ENCODE measurements around the gene HDAC9. TPM values are rescaled to one million over a fixed set of nuclear protein-coding genes. Genes with fewer than 3 reads are reported as not detected.

The HDAC9 gene
- total RNA-seq, 1 donor from 2014 or later = 27.6 TPM

DNA sequence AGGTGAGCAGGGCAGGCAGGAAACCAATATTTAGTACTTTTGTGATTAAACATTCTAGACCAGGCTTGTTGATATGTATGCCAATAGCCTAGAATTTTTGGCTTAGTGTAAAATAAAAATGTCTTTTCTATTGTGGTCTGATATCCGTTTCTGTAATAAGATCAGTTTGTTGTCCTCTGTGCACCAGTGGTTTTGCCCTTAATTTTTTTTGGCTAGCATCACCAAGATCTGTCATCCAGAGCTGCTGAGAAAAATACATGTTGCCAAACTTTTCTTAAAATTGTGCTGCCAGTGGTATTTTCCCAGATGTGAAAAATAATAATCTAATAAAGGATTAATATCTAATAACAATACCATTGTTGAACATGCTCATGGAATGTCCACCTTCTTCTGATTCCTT, 506.3 kb downstream of the HDAC9 start:
- TF ChIP-seq, protein P1, sequence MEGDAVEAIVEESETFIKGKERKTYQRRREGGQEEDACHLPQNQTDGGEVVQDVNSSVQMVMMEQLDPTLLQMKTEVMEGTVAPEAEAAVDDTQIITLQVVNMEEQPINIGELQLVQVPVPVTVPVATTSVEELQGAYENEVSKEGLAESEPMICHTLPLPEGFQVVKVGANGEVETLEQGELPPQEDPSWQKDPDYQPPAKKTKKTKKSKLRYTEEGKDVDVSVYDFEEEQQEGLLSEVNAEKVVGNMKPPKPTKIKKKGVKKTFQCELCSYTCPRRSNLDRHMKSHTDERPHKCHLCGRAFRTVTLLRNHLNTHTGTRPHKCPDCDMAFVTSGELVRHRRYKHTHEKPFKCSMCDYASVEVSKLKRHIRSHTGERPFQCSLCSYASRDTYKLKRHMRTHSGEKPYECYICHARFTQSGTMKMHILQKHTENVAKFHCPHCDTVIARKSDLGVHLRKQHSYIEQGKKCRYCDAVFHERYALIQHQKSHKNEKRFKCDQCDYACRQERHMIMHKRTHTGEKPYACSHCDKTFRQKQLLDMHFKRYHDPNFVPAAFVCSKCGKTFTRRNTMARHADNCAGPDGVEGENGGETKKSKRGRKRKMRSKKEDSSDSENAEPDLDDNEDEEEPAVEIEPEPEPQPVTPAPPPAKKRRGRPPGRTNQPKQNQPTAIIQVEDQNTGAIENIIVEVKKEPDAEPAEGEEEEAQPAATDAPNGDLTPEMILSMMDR (IDR thresholded peaks at IDR 0.05; ENCODE audit: insufficient read depth, low read depth, low read length) = no peak
- no peak for TF ChIP-seq EZH2 (IDR thresholded peaks at IDR 0.05; ENCODE audit: insufficient read depth, low read length)
- no peak overlapping the region for H3K9ac ChIP-seq (ENCODE audit: low read length)
- no peak for FAIRE-seq
- H2AFZ ChIP-seq (ENCODE audit: low read depth, low read length) = no peak overlapping the region
- DNase-seq (ENCODE audit: low read depth) = peak; percentile 24
- H3K4me1 Mint-ChIP-seq (ENCODE audit: low read depth, unreplicated experiment) = peaks cover 6% of the 10 kb centered on the region
- no peaks in the 10 kb centered on the region for H3K27me3 ChIP-seq (ENCODE audit: insufficient read depth, low read length)
- H3K9me3 Mint-ChIP-seq (ENCODE audit: unreplicated experiment) = no peaks in the 10 kb centered on the region
- H3K4me3 Mint-ChIP-seq (ENCODE audit: unreplicated experiment) = no peak overlapping the region
- no peaks in the 10 kb centered on the region for H4K20me1 ChIP-seq (ENCODE audit: insufficient read depth, low read length)
- no peaks in the 10 kb centered on the region for H3K4me1 ChIP-seq (ENCODE audit: insufficient read depth, low read length)
- no peaks in the 10 kb centered on the region for H3K9me3 ChIP-seq (ENCODE audit: insufficient read depth, low read depth, low read length)
- no peaks in the 10 kb centered on the region for H3K36me3 ChIP-seq (ENCODE audit: insufficient read depth, low read length)
- no peaks in the 10 kb centered on the region for H3K79me2 ChIP-seq (ENCODE audit: insufficient read depth, low read length)
- no peak overlapping the region for H3K4me2 ChIP-seq (ENCODE audit: low read length)
- H3K36me3 Mint-ChIP-seq (ENCODE audit: low read depth, unreplicated experiment) = no peaks in the 10 kb centered on the region
- no peak overlapping the region for H3K27ac Mint-ChIP-seq (ENCODE audit: unreplicated experiment)
- H3K4me3 ChIP-seq (ENCODE audit: insufficient read depth, low read depth, low read length) = no peak overlapping the region
- no peaks in the 10 kb centered on the region for H3K27me3 Mint-ChIP-seq (ENCODE audit: low read depth, unreplicated experiment)
- H3K27ac ChIP-seq (ENCODE audit: low read depth, low read length) = no peak overlapping the region

GRCh38 chr7:19009241-19009935, 513.8 kb downstream of the HDAC9 start:
- peak overlapping the region; percentile 48 for H3K27ac ChIP-seq (ENCODE audit: low read depth, low read length)
- no peaks in the 10 kb centered on the region for H4K20me1 ChIP-seq (ENCODE audit: insufficient read depth, low read length)
- peak overlapping the region; percentile 59 for H3K27ac Mint-ChIP-seq (ENCODE audit: unreplicated experiment)
- no peaks in the 10 kb centered on the region for H3K79me2 ChIP-seq (ENCODE audit: insufficient read depth, low read length)
- peak overlapping the region; percentile 7 for H2AFZ ChIP-seq (ENCODE audit: low read depth, low read length)
- no peak overlapping the region for H3K4me3 ChIP-seq (ENCODE audit: insufficient read depth, low read depth, low read length)
- TF ChIP-seq, protein P1 (IDR thresholded peaks at IDR 0.05; ENCODE audit: insufficient read depth, low read depth, low read length) = no peak
- no peak for TF ChIP-seq EZH2 (IDR thresholded peaks at IDR 0.05; ENCODE audit: insufficient read depth, low read length)
- H3K36me3 ChIP-seq (ENCODE audit: insufficient read depth, low read length) = no peaks in the 10 kb centered on the region
- H3K4me3 Mint-ChIP-seq (ENCODE audit: unreplicated experiment) = no peak overlapping the region
- H3K9me3 Mint-ChIP-seq (ENCODE audit: unreplicated experiment) = no peaks in the 10 kb centered on the region
- FAIRE-seq (peak; percentile 89), DNase-seq (ENCODE audit: low read depth) (peak; percentile 60)
- no peaks in the 10 kb centered on the region for H3K9me3 ChIP-seq (ENCODE audit: insufficient read depth, low read depth, low read length)
- no peaks in the 10 kb centered on the region for H3K27me3 ChIP-seq (ENCODE audit: insufficient read depth, low read length)
- H3K4me2 ChIP-seq (ENCODE audit: low read length) = peak overlapping the region; percentile 58
- H3K4me1 Mint-ChIP-seq (ENCODE audit: low read depth, unreplicated experiment) = peaks cover 9% of the 10 kb centered on the region
- no peaks in the 10 kb centered on the region for H3K36me3 Mint-ChIP-seq (ENCODE audit: low read depth, unreplicated experiment)
- H3K4me1 ChIP-seq (ENCODE audit: insufficient read depth, low read length) = peaks cover 22% of the 10 kb centered on the region
- H3K27me3 Mint-ChIP-seq (ENCODE audit: low read depth, unreplicated experiment) = no peaks in the 10 kb centered on the region
- H3K9ac ChIP-seq (ENCODE audit: low read length) = peak overlapping the region; percentile 6

DNA sequence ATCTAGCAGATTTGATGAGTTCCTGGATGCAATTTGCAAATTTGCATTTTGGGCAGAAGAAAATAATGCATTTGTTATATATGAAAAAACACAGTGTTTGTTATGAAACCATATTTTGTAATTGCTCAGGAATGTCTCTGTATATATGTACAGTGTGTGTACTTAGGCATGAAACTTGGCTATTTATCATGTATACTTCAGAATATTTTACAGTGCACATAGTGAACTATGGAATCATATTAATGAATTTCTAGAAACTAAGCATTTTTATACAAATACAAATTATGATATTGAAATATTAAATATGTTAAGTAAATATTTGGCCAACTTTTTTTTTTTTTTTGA, 514.4 kb downstream of the HDAC9 start:
- H3K9me3 ChIP-seq (ENCODE audit: insufficient read depth, low read depth, low read length) = no peaks in the 10 kb centered on the region
- Mint-ChIP-seq H3K9me3 (ENCODE audit: unreplicated experiment) (no peaks in the 10 kb centered on the region), H3K4me3 (ENCODE audit: unreplicated experiment) (no peak overlapping the region), H3K4me1 (ENCODE audit: low read depth, unreplicated experiment) (peaks cover 13% of the 10 kb centered on the region), H3K27ac (ENCODE audit: unreplicated experiment) (no peak overlapping the region), H3K27me3 (ENCODE audit: low read depth, unreplicated experiment) (no peaks in the 10 kb centered on the region), H3K36me3 (ENCODE audit: low read depth, unreplicated experiment) (no peaks in the 10 kb centered on the region)
- no peak for DNase-seq (ENCODE audit: low read depth)
- no peaks in the 10 kb centered on the region for H4K20me1 ChIP-seq (ENCODE audit: insufficient read depth, low read length)
- peak overlapping the region; percentile 48 for H3K27ac ChIP-seq (ENCODE audit: low read depth, low read length)
- H3K9ac ChIP-seq (ENCODE audit: low read length) = no peak overlapping the region
- H3K27me3 ChIP-seq (ENCODE audit: insufficient read depth, low read length) = no peaks in the 10 kb centered on the region
- TF ChIP-seq, protein P1 (IDR thresholded peaks at IDR 0.05; ENCODE audit: insufficient read depth, low read depth, low read length) = no peak
- no peak for TF ChIP-seq EZH2 (IDR thresholded peaks at IDR 0.05; ENCODE audit: insufficient read depth, low read length)
- H3K4me3 ChIP-seq (ENCODE audit: insufficient read depth, low read depth, low read length) = no peak overlapping the region
- peak overlapping the region; percentile 58 for H3K4me2 ChIP-seq (ENCODE audit: low read length)
- FAIRE-seq = no peak
- H3K79me2 ChIP-seq (ENCODE audit: insufficient read depth, low read length) = no peaks in the 10 kb centered on the region
- H3K36me3 ChIP-seq (ENCODE audit: insufficient read depth, low read length) = no peaks in the 10 kb centered on the region
- H3K4me1 ChIP-seq (ENCODE audit: insufficient read depth, low read length) = peaks cover 22% of the 10 kb centered on the region
- no peak overlapping the region for H2AFZ ChIP-seq (ENCODE audit: low read depth, low read length)

Data from astrocyte (in vitro differentiated cells and primary cell).